KG1 (cell line): ENCODE results near the gene INHA.

Experiments used
- DNase-seq: peaks from one replicate; lab custom pipeline; 2025; lab: John Stamatoyannopoulos, UW

INHA gene

GRCh38 chr2:219559156-219559915 lies 12.8 kb upstream of the INHA start:
- no peak for DNase-seq

GRCh38 chr2:219560037-219560892 lies 11.8 kb upstream of the INHA start:
- DNase-seq, result no peak

GRCh38 chr2:219560893-219561178 lies 11.3 kb upstream of the INHA start:
- no peak for DNase-seq

- DNase-seq, result no peak
These were observed 10.7 kb upstream of the INHA start for GRCh38 chr2:219561179-219562048.

- DNase-seq, result no peak
These were observed 9.8 kb upstream of the INHA start for GRCh38 chr2:219562049-219563020.

GRCh38 chr2:219563271-219563928 lies 8.7 kb upstream of the INHA start:
- no peak for DNase-seq

GRCh38 chr2:219565130-219566080 lies 6.7 kb upstream of the INHA start:
- DNase-seq, result no peak

GRCh38 chr2:219566640-219567039 lies 5.5 kb upstream of the INHA start:
- DNase-seq, result no peak

- no peak for DNase-seq
These were observed 5.0 kb upstream of the INHA start for GRCh38 chr2:219567131-219567530.

- no peak for DNase-seq
These were observed 4.2 kb upstream of the INHA start for GRCh38 chr2:219567791-219568361.

- no peak for DNase-seq
These were observed 3.1 kb upstream of the INHA start for GRCh38 chr2:219569041-219569440.

- no peak for DNase-seq
These were observed 2.5 kb upstream of the INHA start for GRCh38 chr2:219569635-219570034.

GRCh38 chr2:219570194-219570923 lies 1.8 kb upstream of the INHA start:
- DNase-seq, result no peak

GRCh38 chr2:219570924-219571310 lies 1.2 kb upstream of the INHA start:
- DNase-seq, result no peak

GRCh38 chr2:219571311-219572236 lies 536 bp upstream of the INHA start, which contains the start of gene OBSL1:
Gene OBSL1, minus strand, starts transcription at chr2:219571539. Its CDS starts 307 bp downstream, at chr2:219571232.
- no peak for DNase-seq

GRCh38 chr2:219573166-219573565 lies 1.1 kb downstream of the INHA start:
- DNase-seq, result no peak
